Body of pancreas (tissue), 4 donors: ENCODE measurements around the gene CSH2.

Experiments
- CTCF ChIP-seq, 7 experiments: fragments of 450-650 bp in 4 of 7; fragments of 200-600 bp in 3 of 7; sonication (generic) in 3 of 7; IDR thresholded peaks; one replicate each; pipeline ENCODE4 v1.5.1; 2016 to 2019; ENCODE audit warnings: antibody characterized with exemption in 7 of 7
- POLR2A ChIP-seq, 3 donors: fragments of 450-650 bp; IDR thresholded peaks; one replicate each; pipeline ENCODE4 v1.6.1; 2016; ENCODE audit warnings: antibody characterized with exemption in 3 of 3, mild to moderate bottlenecking in 2 of 3

GRCh38 chr17:63911657-63912100 is 38.2 kb upstream of the CSH2 start:
- TF ChIP-seq CTCF (IDR thresholded peaks at IDR 0.05), result peak; percentile 52 to 90 (median 66)
- TF ChIP-seq POLR2A (IDR thresholded peaks at IDR 0.05), result no peak
